MM.1S (cell line): ENCODE results near the gene CACHD1.

ENCODE experiments used
- EZH2 ChIP-seq: fragments of 300-600 bp; sonication (generic); optimal IDR thresholded peaks from 2 replicates; pipeline ENCODE3; 2017; ENCODE audit warnings: low read depth, mild to moderate bottlenecking, antibody characterized with exemption, low read length, mixed read lengths
- EZH2phosphoT487 ChIP-seq: fragments of 300-600 bp; sonication (generic); IDR thresholded peaks from 2 replicates; pipeline ENCODE4 v1.6.1; 2018; ENCODE audit warnings: antibody characterized with exemption, low read length
- TF ChIP-seq, protein P1 (sequence below): fragments of 300-600 bp; sonication (generic); IDR thresholded peaks from 2 replicates; pipeline ENCODE4 v1.5.1; 2016; ENCODE audit warnings: antibody characterized with exemption, low read length, mixed read lengths

DNA sequence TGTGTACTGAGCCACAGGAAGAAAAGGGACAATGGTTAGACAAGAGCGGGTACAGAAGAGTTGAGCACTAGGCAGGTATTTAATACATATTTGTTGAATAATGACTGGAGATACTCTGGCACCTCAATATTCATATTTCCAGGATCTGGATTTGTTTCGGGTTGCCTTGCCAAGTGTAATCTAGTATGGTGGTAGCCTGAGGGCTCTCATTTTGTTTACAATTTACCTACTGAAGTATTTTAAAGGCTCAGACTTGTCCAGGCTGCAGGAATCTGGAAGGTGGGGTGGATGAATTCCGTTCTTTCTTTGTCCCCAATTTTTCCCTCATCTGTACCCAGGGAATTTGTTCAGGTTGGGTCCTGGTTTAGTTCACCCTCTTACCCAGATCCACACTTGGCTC, 95.0 kb downstream of the CACHD1 start:
- TF ChIP-seq EZH2 (no peak), EZH2phosphoT487 (no peak)
- TF ChIP-seq, protein P1, sequence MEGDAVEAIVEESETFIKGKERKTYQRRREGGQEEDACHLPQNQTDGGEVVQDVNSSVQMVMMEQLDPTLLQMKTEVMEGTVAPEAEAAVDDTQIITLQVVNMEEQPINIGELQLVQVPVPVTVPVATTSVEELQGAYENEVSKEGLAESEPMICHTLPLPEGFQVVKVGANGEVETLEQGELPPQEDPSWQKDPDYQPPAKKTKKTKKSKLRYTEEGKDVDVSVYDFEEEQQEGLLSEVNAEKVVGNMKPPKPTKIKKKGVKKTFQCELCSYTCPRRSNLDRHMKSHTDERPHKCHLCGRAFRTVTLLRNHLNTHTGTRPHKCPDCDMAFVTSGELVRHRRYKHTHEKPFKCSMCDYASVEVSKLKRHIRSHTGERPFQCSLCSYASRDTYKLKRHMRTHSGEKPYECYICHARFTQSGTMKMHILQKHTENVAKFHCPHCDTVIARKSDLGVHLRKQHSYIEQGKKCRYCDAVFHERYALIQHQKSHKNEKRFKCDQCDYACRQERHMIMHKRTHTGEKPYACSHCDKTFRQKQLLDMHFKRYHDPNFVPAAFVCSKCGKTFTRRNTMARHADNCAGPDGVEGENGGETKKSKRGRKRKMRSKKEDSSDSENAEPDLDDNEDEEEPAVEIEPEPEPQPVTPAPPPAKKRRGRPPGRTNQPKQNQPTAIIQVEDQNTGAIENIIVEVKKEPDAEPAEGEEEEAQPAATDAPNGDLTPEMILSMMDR, result no peak
